ENCODE results near the gene UBE2K.
"Not testable (repeated sequence)": the region's sequence is repeated elsewhere in the genome, so short reads cannot be mapped to it uniquely, and the experiment has no call there.

UBE2K gene, protein sequence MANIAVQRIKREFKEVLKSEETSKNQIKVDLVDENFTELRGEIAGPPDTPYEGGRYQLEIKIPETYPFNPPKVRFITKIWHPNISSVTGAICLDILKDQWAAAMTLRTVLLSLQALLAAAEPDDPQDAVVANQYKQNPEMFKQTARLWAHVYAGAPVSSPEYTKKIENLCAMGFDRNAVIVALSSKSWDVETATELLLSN

DNA sequence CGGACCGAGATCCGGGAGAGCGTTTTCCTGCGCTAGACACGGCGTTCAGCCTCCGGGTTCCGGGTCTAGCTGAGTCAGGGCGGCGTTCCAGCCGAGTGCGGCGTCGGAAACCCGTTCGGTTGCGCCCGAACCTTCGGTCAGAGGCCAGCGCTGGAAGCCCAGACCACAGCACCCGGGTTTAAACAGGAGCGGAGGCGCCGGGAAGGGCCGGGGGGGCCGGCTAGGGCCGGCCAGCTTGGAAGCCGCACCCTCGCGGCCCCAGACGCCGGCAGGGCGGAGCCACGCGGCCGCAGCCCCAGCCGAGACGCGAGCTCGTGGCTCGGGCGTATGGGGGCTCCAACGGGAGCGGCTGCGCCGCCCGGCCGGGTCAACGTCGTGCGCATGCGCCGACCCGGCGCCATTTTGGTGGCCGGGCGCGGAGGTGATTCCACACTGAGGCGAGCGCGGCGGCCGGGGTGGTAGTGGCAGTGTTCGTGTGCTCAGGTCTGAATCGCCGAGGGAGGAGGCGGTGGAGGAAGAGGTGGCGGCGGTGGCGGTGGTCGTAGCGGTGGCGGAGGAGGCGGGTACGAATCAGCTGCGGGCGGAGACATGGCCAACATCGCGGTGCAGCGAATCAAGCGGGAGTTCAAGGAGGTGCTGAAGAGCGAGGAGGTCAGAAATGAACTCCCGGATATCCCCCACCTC, at the start of gene UBE2K:
Gene UBE2K (plus strand): TSS at position 397 of the 684 bp plus-strand sequence. CDS start 192 bp downstream, at position 589.
- peak; percentile 85 for DNase-seq (ENCODE audit: low read depth)

DNA sequence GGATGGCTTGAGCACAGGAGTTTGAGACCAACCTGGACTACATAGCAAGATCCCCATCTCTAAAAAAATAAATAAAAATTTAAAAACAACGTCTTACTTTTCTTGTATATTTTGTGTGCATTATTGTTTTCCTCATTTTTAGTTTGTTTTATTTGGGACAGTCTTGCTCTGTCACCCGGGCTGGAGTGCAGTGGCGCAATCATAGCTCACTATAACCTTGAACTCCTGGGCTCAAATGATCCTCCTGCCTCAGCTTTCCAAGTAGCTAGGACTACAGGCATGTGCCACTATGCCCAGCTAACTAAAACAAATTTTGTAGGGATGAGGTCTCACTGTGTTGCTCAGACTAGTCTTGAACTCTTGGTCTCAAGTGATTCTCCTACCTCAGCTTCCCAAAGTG, 49.7 kb upstream of the UBE2K start:
- no peak for DNase-seq (ENCODE audit: low read depth)

DNA sequence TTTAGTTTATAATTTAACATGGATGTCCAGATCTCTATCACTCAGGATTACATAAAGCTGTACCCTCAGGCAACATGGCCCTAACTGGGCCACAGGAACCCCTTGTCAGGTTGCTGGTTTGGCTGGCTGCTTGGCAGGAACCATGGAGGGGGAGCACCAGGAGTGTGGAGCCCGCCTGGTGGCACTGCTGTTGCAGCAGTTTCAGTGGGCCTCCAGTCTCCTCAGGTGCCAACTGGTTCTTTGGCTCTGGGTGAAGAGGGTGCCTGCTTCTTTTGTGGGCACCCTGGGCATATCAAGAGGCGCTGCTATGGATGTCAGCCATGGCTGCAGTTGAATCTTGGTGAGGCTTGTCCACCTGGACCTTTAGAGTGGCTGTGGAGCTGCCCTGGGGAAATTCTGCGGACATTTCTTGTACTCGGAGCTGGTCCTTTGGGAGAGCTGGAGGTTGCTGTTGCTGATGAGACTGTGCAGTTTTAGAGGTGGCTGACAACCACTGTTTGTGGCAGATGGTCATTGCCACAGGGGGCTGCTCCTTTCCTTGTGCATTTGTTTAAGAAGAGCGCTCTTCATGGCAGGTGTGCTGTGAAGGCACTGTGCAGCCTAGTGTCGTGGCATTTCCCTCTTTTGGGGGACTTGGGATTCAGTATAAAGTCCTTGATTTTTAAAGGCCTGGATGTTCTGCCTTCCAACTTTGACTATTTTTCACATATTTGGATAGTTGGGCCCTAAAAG, 48.9 kb upstream of the UBE2K start:
- DNase-seq (ENCODE audit: low read depth): no peak

DNA sequence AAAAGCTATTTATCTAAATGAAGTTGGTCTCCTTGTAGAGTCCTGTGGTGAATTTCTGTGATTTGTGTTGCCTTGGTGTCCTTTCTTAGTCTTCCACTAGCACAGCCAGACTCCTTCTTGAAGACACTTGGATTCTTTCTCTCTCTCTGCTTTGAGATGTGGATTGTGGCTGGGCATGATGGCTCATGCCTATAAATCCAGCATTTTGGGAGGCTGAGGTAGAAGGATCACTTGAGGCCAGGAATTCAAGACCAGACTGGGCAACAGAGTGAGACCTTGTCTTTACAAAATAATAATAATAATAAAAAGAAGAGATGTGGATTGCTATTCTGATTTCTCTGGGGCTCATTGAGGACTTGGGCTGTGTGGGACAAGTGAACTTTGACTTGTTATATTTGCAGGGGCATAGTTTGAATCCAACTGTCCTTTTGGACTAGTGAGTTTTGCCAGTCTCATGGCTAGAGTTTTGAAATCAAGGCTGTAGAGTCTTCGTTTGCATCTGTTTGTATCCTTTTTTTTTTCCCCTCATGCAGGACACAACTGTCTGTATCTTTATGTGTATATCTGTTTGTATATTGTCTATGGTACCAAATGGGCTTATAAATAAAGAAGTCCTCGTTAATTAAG, 48.2 kb upstream of the UBE2K start:
- no peak for DNase-seq (ENCODE audit: low read depth)

DNA sequence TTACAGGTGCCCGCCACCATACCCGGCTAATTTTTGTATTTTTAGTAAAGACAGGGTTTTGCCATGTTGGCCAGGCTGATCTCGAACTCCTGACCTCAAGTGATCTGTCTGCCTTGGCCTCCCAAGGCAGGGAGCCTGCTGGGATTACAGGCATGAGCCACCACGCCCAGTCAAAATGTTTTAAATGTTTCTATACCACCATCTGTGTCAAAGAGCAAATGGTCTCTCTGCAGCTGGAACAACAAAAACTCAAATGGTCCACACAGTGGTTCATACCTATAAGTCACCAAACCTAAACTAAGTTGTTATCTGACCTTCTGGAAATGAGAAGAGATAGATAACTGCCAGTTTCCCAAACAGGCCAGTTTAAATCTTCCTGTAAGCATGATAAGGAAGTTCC, 46.4 kb upstream of the UBE2K start:
- DNase-seq (ENCODE audit: low read depth): not testable (repeated sequence)

DNA sequence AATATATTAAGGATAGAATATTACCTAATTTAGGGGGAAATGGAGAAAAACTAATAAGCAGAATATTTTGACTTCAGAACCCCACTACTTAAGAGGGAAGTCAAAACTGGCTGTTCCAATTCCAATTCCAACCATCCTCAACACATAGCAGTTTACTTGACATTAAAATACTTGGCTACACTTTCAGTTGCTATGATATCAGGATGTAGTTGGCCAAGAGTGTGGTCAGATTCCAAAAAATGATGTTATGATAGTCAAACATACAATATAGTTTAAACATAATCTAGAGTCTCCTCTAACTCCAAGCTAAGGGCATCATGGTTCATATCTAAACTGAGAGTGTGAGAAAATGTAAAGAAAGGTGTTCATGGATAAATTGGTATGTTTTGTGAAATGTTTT, 42.7 kb upstream of the UBE2K start:
- DNase-seq (ENCODE audit: low read depth): no peak

DNA sequence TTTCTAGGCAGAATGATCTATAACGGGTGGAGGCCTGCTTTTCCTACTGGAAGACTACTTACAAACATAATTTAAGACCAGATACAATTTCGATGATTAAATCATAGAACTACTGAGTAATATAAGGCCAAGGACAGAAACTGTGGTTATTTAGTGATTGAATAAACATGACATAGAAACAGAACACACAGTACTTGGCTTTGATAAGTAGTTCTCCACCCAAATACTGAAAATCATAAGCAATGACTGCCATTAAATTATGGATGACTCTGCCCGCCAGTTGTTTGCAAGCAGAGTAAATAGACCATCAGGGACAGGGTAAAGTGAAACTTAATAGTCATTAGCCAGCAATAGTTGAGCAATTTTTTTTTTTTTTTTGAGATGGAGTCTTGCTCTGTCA, 42.1 kb upstream of the UBE2K start:
- DNase-seq (ENCODE audit: low read depth): no peak

DNA sequence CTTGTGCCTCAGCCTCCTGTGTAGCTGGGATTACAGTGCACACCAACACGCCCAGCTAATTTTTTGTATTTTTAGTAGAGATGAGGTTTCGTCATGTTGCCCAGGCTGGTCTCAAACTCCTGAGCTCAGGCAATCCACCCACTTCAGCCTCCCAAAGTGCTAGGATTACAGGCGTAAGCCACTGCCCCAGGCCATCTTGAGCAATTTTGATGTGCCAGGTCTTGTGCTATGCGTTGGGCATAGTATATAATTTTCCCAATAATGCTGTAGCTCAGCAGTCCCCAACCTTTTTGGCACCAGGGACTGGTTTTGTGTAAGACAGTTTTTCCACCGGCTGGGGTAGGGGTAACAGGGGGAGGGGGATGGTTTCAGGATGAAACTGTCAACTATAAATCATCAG, 41.3 kb upstream of the UBE2K start:
- DNase-seq (ENCODE audit: low read depth): not testable (repeated sequence)

DNA sequence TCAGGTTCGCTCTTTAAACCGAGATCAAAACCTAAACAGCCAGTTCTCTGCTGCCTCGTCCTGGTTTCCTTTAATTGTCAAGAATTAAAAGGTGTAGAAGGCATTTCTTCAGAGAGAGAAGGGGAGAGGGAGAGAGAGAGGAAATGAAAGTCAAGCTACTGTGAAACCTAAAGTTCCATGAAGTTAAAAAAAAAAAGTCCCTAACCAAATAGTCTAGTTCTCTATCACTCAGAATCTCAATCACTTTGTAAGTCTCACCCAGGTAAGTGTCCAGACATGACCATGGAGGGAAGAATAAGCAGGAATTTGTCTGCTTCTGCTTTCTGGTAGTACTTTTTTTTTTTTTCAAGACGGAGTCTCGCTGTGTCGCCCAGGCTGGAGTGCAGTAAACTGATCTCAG, 40.5 kb upstream of the UBE2K start:
- DNase-seq (ENCODE audit: low read depth): no peak

DNA sequence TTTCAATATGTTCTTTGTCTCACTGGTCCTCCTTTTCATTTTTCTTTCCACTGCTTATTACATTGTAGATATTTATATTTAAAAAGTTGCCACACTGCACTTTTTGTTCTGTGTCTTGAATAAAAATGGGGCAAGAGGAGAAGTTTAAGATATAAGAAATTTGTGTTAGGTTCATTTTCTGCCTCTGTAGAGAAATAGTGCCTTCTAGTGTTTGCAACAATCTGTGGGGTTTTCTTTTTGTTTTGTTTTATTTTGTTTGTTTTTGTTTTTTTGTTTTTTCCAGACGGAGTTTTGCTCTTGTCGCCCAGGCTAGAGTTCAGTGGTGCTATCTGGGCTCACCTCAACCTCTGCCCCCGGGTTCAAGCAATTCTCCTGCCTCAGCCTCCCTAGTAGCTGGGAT, 39.2 kb upstream of the UBE2K start:
- DNase-seq (ENCODE audit: low read depth): no peak

DNA sequence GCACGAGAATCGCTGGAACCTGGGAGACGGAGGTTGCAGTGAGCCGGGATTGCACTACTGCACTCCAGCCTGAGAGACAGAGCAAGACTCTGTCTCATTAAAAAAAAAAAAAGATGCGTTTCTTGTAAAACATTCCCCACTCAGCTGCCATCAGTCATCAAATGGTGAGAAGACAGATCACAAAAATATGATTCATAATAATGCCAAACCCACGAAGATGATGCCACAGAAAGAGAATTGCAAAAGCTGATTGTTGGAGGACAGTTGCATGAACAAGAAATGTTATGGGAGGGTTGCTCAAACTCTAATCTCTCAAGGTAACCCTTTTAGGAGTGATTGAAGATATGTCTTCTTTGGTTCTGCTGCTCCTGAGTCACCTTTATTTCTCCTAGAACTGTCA, 37.9 kb upstream of the UBE2K start:
- no peak for DNase-seq (ENCODE audit: low read depth)

DNA sequence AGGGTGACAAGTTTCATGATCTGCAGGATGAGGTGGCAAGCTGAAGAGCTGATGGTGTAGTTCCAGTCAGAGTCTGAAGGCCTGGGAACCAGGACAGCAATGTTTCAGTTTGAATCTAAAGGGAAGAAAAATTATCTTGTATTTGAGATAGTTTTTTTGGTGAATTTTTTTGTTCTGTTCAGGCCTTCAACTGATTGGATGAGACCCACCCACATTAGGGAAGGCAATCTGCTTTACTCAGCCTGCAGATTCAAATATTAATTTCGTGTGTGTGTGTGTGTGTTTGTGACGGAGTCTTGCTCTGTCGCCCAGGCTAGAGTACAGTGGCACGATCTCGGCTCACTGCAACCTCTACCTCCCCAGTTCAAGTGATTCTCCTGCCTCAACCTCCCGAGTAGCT, 37.2 kb upstream of the UBE2K start:
- DNase-seq (ENCODE audit: low read depth): no peak

DNA sequence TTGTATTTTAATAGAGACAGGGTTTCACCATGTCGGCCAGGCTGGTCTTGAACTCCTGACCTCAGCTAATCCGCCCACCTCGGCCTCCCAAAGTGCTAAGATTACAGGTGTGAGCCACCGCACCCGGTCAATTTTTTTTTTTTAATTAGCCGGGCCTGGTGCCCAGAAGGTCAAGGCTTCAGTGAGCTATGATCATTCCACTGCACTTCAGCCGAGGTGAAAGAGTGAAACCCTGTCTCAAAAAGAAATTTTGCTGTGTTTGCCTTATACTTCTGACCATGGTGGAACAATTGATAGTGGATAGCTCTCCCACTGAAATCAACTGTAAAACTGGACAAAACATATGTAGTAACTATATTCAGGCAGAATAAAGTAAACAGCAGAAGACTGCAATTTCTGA, 35.3 kb upstream of the UBE2K start:
- no peak for DNase-seq (ENCODE audit: low read depth)

DNA sequence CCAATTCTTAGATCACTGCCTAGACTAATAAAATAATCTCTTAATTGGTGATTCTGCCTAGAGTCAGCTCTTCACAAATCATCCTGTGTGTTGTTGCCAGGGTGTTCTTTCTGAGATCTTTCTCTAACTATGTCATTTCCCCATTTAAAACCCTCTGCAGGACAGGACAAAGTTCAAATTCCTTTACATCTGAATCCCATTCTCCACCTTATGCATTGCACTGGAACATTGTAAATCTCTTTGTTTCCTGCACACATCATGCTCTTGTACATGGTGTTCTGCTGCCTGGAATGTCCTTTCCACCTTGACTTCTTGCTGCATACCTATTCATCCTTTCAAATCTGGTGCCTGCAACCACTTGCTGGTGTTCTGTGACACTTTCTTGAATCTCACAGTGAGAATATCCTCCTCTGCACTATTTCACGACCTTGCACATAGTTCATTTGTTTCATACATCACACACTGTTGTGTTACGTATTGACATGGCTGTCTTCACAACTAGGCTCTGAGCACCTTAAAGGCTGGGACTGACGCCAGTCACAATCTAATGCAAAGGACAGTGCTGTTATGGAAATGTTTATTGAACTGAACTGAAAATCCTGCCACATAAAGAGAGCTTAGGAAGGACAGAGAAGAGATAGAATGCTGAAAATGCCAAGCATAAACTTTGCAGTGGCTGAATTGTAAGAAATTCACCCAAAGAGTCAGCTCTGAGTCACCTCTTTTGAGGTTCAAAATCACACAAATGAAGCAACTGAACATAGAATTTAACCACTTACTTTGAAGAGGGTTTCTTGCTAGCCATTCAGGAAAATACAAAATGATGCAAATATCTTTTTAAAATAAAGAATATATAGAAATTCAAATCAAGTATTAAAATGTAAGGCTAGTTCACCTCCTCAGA, 32.9 kb upstream of the UBE2K start:
- DNase-seq (ENCODE audit: low read depth): no peak

DNA sequence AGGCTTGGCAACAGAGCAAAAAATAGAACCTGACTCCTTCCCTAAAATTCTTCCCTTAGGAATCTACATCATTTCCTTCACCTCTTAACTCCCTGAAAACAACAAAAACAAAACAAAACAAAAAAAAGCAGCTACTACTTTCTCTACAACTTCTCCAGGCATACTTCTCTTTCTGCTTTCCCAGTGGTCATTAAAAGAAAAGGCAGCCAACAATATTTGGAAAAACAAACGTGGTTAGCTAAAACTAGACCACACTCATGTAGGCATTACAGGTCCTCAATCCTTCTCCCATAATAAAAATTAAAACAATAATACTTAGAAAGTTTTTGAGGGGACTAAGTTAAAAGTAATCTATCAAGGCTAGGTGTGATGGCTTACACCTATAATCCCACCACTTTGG, 30.2 kb upstream of the UBE2K start:
- DNase-seq (ENCODE audit: low read depth): no peak

DNA sequence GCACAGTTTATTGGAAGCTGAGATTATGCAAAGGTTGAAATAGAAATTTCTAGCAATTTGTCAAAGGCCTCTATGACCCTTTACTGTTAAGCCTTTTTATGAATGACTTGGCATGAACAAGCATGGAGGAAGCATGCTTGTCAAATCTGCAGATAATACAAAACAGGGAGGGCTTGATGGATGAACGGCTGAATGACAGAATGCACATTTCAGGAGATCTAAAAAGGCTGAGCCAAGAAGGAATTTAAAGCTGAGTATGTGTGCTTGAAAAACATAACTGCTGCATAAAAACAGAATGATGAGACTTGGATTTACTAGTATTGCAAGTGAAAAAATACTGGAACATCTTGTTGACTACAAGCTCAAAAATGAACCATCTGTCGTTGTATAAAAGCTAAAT, 29.0 kb upstream of the UBE2K start:
- no peak for DNase-seq (ENCODE audit: low read depth)

DNA sequence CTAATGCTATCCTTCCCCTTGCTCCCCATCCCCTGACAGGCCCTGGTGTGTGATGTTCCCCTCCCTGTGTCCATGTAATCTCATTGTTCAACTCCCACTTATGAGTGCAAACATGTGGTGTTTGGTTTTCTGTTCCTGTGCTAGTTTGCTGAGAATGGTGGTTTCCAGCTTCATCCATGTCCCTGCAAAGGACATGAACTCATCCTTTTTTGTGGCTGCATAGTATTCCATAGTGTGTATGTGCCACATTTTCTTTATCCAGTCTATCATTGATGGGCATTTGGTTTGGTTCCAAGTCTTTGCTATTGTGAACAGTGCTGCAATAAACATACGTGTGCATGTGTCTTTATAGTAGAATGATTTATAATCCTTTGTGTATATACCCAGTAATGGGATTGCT, 27.6 kb upstream of the UBE2K start:
- DNase-seq (ENCODE audit: low read depth): not testable (repeated sequence)

DNA sequence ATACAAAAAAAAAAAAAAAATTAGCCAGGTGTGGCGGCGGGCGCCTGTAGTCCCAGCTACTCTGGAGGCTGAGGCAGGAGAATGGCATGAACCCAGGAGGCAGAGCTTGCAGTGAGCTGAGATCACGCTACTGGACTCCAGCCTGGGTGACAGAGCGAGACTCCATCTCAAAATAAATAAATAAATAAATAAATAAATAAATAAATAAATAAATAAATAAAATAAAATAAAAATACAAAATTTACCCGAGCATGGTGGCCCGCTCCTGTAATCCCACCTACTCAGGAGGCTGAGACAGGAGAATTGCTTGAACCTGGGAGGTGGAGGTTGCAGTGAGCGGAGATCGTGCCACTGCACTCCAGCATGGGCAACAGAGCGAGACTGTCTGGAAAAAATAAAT, 22.3 kb upstream of the UBE2K start:
- not testable (repeated sequence) for DNase-seq (ENCODE audit: low read depth)

DNA sequence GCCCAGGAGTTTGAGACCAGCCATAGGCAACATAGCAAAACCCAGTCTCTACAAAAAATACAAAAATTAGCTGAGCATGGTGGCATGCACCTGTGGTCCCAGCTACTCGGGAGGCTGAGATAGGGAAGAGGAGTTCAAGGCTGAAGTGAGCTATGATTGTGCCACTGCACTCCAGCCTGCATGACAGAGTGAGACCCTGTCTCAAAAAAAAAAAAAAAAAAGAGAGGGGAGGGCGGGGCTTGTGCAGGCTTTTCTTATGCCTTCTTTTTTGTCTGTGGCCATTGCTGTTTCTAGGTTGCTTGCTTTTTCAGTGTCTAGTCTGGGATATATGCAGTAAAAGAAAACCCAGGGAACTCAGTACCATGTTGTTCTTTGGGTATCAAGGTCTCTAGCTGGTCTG, 16.9 kb upstream of the UBE2K start:
- not testable (repeated sequence) for DNase-seq (ENCODE audit: low read depth)

DNA sequence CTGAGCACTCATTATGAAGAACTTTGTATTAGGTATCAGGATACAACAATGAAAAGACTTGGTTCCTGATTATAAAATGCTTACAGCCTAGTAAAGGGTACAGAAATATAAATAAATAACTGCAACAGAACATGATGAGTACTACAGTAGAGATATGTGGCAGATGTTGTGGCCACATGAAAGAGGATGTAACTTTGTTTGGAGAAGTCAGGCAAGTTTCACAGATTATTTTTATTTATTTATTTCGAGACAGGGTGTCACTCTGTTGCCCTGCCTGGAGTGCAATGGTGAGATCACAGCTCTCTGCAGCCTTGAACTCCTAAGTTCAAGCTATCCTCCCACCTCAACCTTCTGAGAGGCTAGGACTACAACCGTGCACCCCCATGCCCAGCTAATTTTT, 15.8 kb upstream of the UBE2K start:
- DNase-seq (ENCODE audit: low read depth): no peak

DNA sequence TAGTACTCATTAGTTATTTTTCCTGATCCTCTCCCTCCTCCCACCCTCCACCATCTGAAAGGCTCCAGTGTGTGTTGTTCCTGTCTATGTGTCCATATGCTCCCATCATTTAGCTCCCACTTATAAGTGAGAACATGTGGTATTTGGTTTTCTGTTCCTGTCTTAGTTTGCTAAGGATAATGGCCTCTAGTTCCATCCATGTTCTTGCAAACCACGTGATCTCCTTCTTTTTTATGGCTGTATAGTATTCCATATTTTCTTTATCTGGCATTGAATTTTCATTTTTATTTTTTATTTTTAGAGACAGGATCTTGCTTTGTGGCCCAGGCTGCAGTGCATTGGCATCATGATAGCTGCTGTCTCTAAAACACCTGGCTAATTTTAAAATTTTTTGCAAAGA, 11.9 kb upstream of the UBE2K start:
- DNase-seq (ENCODE audit: low read depth): no peak

DNA sequence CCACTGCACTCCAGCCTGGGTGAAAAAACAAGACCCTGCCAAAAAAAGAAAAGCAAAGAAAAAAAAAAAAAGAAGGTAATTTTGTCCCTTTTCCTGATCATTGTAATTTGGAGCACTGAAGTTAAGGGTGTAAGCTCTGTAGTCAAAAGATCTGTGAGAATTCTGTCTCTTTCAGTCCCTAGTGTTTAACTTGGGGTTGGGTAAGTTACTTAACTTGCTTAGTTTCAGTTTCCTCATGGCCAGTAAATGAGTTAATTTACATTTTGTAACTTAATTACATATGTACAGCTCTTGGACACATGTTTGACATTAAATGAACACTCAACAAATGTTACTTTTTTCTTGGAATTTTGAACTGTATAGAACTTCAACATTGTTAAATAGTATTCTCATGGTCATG, 10.9 kb upstream of the UBE2K start:
- DNase-seq (ENCODE audit: low read depth): no peak

Measured in stimulated activated CD8-positive, alpha-beta memory T cell treated with anti-CD3 and anti-CD28 coated beads, Interleukin-15, amount 100 ng/mL, for 24 hours (primary cell).